ENCODE data around the gene POLDIP2. TPM values are rescaled to one million over a fixed set of nuclear protein-coding genes. Genes with fewer than 3 reads are reported as not detected.

The POLDIP2 gene
- total and polyA plus RNA-seq, 2 of the 13 experiments (the other 11 are each of a cell fraction or from before 2014, with no cell fraction given) = 85.9 to 114 TPM

DNA sequence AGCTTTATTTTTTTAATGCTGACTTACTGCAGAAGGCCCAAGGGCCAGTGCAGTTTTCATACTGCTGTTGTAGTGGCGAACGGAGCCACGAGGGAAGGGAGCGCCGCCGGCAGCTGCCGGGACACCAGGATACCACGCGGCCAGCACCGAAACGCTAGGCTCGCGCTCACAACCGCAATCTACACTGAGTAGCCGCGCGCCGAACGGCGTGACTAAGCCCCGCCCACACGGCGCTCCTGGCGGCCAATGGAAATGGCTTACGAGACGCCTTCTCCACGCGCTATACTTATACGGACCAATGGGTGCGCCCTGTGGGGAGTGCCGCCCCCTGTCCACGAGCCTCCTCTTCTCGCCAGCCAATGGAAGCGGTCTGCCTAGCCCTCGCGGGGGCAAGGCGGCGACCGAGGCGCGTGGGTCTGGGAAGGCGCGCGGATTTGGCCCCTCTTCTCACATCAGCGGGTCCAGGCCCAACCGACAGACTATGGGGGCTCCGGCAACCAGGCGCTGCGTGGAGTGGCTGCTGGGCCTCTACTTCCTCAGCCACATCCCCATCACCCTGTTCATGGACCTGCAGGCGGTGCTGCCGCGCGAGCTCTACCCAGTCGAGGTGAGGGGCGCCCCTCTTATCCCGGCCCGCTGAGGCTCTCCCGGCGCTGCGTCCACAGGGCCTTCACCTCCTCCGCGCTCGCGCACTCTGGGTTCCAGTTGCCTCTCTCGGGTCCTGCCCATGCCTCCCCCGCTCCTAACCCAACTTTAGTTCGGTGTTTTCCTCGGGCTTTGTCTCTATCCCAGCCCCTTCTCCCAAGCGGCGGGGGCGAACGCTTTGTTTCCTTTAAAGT, 38.3 kb downstream of the POLDIP2 start, which contains the start of gene TMEM97 (continued):
- peak; percentile 81; the same call in 1 of the 2 replicates for TF ChIP-seq NCOA1 (CRISPR knock-in tag; IDR thresholded peaks at IDR 0.05)
- TF ChIP-seq TRIM24 (CRISPR knock-in tag; IDR thresholded peaks at IDR 0.05) = no peak
- no peak for TF ChIP-seq NR2F6 (IDR thresholded peaks at IDR 0.05)
- TF ChIP-seq NR2F6 (CRISPR knock-in tag; IDR thresholded peaks at IDR 0.05) = no peak
- TF ChIP-seq ZNF33B (CRISPR knock-in tag; IDR thresholded peaks at IDR 0.05) = no peak
- TF ChIP-seq ZNF367 (CRISPR knock-in tag; IDR thresholded peaks at IDR 0.05; ENCODE audit: borderline replicate concordance) = no peak
- 0 out of 2 replicates have a peak, but pooled peaks have one; percentile 50 for TF ChIP-seq ZNF782 (CRISPR knock-in tag; IDR thresholded peaks at IDR 0.05; ENCODE audit: borderline replicate concordance)
- no peak for TF ChIP-seq ZNF780A (CRISPR knock-in tag; IDR thresholded peaks at IDR 0.05)
- TF ChIP-seq FOXA1 (IDR thresholded peaks at IDR 0.05) = no peak
- TF ChIP-seq FOXA1 (CRISPR knock-in tag; IDR thresholded peaks at IDR 0.05) = no peak
- TF ChIP-seq ZHX2 (IDR thresholded peaks at IDR 0.05; ENCODE audit: low read depth) = no peak; the same call in 1 of the 2 replicates
- TF ChIP-seq ZHX2 (CRISPR knock-in tag; IDR thresholded peaks at IDR 0.05; ENCODE audit: borderline replicate concordance) = 0 out of 2 replicates have a peak, but pooled peaks have one; percentile 55
- TF ChIP-seq ZNF24 (IDR thresholded peaks at IDR 0.05) = no peak
- TF ChIP-seq, protein P1, sequence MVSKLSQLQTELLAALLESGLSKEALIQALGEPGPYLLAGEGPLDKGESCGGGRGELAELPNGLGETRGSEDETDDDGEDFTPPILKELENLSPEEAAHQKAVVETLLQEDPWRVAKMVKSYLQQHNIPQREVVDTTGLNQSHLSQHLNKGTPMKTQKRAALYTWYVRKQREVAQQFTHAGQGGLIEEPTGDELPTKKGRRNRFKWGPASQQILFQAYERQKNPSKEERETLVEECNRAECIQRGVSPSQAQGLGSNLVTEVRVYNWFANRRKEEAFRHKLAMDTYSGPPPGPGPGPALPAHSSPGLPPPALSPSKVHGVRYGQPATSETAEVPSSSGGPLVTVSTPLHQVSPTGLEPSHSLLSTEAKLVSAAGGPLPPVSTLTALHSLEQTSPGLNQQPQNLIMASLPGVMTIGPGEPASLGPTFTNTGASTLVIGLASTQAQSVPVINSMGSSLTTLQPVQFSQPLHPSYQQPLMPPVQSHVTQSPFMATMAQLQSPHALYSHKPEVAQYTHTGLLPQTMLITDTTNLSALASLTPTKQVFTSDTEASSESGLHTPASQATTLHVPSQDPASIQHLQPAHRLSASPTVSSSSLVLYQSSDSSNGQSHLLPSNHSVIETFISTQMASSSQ (IDR thresholded peaks at IDR 0.05; ENCODE audit: low read depth) = no peak
- TF ChIP-seq, protein P1 (CRISPR knock-in tag; IDR thresholded peaks at IDR 0.05; ENCODE audit: borderline replicate concordance) = no peak; the same call in 1 of the 2 replicates
- peak; percentile 95; the same call in 1 of the 2 replicates for TF ChIP-seq IRX3 (CRISPR knock-in tag; IDR thresholded peaks at IDR 0.05; ENCODE audit: borderline replicate concordance, low read depth)
- 0 out of 2 replicates have a peak, but pooled peaks have one; percentile 49 for TF ChIP-seq MLX (CRISPR knock-in tag; IDR thresholded peaks at IDR 0.05)
- TF ChIP-seq ZSCAN25 (CRISPR knock-in tag; IDR thresholded peaks at IDR 0.05) = no peak
